ENCODE measurements around the gene CFAP100. TPM values are rescaled to one million over a fixed set of nuclear protein-coding genes. Genes with fewer than 3 reads are reported as not detected.

The CFAP100 gene
- total RNA-seq, 1 donor from 2014 or later = not detected

DNA sequence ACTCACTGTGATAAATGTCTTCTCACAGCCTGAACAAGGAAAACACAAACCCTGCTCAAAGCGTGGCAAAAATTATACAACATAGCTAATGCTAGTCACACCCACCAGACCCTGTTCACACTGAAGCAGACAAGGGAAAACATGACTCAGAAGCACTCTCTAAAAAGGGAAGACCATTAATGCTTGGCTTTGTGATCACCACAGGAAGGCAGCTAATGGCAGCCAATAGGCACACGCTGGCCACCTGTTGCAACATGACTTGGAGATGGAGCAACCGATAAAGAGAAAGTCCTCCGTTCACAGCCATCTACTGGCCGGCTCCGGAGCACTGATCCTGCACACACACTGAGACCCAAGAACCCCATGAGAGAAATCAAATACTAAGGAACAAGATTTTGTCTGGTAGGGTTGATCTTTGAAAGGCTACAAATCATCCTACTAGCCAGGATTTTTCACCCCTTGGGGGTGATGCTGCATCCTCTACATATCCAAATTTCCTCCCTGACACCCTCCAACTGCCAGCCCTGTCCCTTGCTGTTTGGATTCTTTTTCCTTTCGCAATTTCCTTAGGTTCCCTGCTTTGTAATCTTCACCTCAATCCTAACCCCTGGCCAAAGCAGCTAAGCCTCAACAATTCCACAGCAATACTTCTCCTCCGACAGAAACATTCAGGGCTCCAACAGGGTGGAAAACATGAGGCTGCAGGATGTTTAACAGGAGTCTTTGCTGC, 77.7 kb downstream of the CFAP100 start:
- TF ChIP-seq, protein P1, sequence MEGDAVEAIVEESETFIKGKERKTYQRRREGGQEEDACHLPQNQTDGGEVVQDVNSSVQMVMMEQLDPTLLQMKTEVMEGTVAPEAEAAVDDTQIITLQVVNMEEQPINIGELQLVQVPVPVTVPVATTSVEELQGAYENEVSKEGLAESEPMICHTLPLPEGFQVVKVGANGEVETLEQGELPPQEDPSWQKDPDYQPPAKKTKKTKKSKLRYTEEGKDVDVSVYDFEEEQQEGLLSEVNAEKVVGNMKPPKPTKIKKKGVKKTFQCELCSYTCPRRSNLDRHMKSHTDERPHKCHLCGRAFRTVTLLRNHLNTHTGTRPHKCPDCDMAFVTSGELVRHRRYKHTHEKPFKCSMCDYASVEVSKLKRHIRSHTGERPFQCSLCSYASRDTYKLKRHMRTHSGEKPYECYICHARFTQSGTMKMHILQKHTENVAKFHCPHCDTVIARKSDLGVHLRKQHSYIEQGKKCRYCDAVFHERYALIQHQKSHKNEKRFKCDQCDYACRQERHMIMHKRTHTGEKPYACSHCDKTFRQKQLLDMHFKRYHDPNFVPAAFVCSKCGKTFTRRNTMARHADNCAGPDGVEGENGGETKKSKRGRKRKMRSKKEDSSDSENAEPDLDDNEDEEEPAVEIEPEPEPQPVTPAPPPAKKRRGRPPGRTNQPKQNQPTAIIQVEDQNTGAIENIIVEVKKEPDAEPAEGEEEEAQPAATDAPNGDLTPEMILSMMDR (IDR thresholded peaks at IDR 0.05; ENCODE audit: unreplicated experiment) = no peak
- Mint-ChIP-seq H3K36me3 (peaks cover 27% of the 10 kb centered on the region), H3K27ac (peak overlapping the region; percentile 33), H3K4me1 (peaks cover 37% of the 10 kb centered on the region), H3K4me3 (peak overlapping the region; percentile 91), H3K27me3 (ENCODE audit: low read depth) (no peaks in the 10 kb centered on the region), H3K9me3 (no peaks in the 10 kb centered on the region)
- no peak for DNase-seq (ENCODE audit: low spot score in 2 of 2, unreplicated experiment in 2 of 2)

DNA sequence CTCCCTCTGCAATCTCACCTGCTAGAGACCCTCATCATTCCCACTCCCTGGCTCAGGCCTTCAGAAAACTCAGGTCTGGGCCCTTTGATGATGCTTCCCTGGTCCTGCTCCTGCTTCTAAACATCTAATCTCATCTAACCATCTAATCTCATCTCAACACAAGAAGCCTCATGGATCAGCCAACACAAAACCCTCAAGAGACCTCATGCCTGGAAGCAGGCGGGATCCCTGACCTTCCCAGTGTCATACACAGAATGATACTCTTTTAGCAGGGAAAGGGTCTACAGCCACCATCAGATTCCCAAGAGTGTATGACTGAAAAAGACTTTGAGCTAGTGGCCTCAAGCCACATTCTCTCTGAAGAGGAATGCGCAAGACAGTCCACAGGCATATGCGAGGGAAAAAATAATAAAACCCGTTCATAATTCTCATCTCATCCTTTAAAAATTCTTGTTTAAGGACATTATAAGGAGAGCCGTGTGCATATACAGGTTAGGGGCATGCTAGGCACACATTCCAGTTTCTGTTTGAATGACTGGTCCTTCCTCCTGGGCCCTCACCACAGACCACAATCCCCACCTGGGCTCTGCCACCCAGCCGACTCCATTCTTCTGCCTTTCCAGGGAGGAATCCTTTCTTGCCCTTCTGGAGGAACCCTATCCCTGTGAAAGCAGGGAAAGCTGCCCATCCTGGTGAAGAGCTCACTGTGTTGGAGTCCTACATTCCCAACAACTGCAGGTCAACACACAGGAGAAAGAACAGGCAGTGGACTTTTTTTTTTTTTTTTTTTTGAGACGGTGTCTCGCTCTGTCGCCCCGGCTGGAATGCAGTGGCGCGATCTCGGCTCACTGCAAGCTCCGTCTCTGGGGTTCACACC, 78.8 kb downstream of the CFAP100 start:
- Mint-ChIP-seq H3K9me3 (no peaks in the 10 kb centered on the region), H3K27me3 (ENCODE audit: low read depth) (no peaks in the 10 kb centered on the region), H3K36me3 (peaks cover 20% of the 10 kb centered on the region), H3K27ac (peak overlapping the region; percentile 17), H3K4me3 (peak overlapping the region; percentile 91), H3K4me1 (peaks cover 37% of the 10 kb centered on the region)
- TF ChIP-seq, protein P1 (IDR thresholded peaks at IDR 0.05; ENCODE audit: unreplicated experiment) = no peak
- DNase-seq (ENCODE audit: low spot score in 2 of 2, unreplicated experiment in 2 of 2) = no peak

DNA sequence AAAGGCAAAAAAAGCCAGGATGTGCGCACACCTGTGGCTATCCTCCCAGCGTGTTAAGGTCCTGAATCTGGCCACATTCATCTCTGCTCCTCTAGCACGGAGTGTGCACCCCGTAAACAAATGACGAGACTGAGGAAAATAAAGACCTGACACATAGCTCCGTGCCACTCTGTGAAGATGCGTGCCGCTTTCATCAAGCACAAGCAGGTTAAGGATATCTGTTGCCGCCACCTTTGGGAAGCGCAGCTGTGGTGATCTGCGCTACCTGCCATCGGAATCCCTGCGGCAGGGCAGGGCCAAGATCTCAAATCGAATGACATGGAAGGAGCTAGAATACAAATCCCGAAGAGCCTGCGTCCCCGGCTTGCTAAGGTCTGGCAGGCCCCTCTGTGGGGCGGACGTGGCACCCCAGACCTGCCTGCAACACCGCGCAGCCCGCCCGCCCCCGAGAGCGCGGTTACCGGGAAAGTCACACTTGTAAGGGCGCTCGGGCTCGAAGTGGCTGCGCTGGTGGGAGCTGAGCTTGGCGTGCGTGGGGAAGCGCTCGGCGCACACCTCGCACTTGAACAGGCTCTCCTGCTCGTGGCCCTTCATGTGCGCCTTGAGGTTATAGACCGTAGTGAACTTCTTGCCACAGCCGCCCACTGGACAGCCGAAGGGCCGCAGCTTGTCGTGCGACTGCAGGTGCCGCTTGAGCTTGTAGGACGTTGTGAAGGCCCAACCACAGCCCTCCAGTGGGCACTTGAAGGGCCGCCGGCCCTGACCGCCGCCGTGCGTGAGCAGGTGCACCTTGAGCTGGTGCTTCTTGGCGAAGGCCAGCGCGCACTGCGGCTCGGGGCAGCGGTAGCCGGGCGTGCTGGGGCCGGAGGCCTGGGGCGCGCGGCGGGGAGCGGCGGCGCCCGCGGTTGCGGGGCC, 80.0 kb downstream of the CFAP100 start:
- peak in 1 of 2 experiments; percentile 57 for DNase-seq (ENCODE audit: low spot score in 2 of 2, unreplicated experiment in 2 of 2)

DNA sequence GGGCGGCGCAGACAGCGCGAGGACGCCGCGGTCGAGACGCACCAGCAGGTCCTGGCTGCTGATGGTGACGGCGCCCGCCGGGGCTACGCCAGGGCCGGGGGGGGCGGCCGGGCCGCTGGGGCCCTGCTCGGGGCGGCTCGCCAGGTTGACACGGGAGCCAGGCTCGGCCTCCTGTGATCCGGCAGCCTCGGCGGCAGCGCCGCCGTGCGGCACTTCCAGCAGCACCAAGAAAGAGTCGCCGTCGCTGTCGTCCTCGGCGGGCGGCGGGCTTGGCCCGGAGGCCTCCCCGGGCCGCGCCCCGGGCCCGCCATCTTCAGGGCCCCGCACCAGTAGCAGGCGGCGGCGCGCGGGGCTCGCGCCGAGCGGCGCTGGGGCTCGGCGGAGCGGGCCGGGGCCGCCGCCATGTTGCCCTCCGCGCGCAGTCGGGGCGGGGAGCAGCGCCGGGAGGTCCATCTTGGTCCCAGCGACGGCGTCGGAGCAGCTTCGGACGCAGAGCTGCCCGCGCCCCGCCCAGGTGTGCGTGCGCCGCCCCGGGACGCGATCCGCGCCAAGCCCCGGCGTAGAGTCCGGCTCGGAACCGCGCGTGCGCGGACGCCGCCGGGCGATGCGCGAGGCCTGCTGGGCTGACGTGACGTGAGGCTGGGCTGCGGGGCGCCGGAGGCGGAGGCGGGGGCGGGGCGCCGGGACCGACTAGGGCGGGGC, 80.9 kb downstream of the CFAP100 start, which contains the start of gene ZXDC:
Gene ZXDC (minus strand): TSS at position 479 of the 702 bp plus-strand sequence. CDS start 26 bp downstream, at position 453.
- peak within 1 kb of the TSS; percentile 95 for H3K27ac Mint-ChIP-seq
- H3K4me3 Mint-ChIP-seq = peak within 1 kb of the TSS; percentile 91
- TF ChIP-seq, protein P1 (IDR thresholded peaks at IDR 0.05; ENCODE audit: unreplicated experiment) = no peak
- peaks cover 37% of the 10 kb centered on the region for H3K4me1 Mint-ChIP-seq
- DNase-seq (ENCODE audit: low spot score in 2 of 2, unreplicated experiment in 2 of 2) = peak; percentile 93 to 95
- peaks cover 5% of the 10 kb centered on the region for H3K36me3 Mint-ChIP-seq
- H3K27me3 Mint-ChIP-seq (ENCODE audit: low read depth) = no peaks in the 10 kb centered on the region
- H3K9me3 Mint-ChIP-seq = no peaks in the 10 kb centered on the region

More for the DNA sequence above, 80.0 kb downstream of the CFAP100 start:
- peaks cover 37% of the 10 kb centered on the region for H3K4me1 Mint-ChIP-seq
- H3K36me3 Mint-ChIP-seq = peaks cover 8% of the 10 kb centered on the region
- H3K4me3 Mint-ChIP-seq = peak overlapping the region; percentile 91
- TF ChIP-seq, protein P1 (IDR thresholded peaks at IDR 0.05; ENCODE audit: unreplicated experiment) = no peak
- H3K27me3 Mint-ChIP-seq (ENCODE audit: low read depth) = no peaks in the 10 kb centered on the region
- peak overlapping the region; percentile 95 for H3K27ac Mint-ChIP-seq
- H3K9me3 Mint-ChIP-seq = no peaks in the 10 kb centered on the region

All from mesothelial cell of epicardium (in vitro differentiated cells).